Glutamatergic neuron (in vitro differentiated cells): ENCODE measurements around the gene TNRC6A. TPM values are rescaled to one million over a fixed set of nuclear protein-coding genes. Genes with fewer than 3 reads are reported as not detected.
"Not testable (repeated sequence)": the region's sequence is repeated elsewhere in the genome, so short reads cannot be mapped to it uniquely, and the experiment has no call there.

Experiments used
- DNase-seq: peaks from one replicate; pipeline ENCODE4 v3.0.0; 2022
- H3K27ac Mint-ChIP-seq: one replicate; pipeline ENCODE4 v1.8.0; 2020; ENCODE audit warnings: mild to moderate bottlenecking, mixed read lengths, inconsistent platforms; ENCODE audit not compliant: unreplicated experiment
- H3K27me3 Mint-ChIP-seq: one replicate; pipeline ENCODE4 v1.8.0; 2020; ENCODE audit warnings: mild to moderate bottlenecking, moderate library complexity, mixed read lengths, inconsistent platforms; ENCODE audit not compliant: unreplicated experiment
- H3K36me3 Mint-ChIP-seq: one replicate; pipeline ENCODE4 v1.8.0; 2020; ENCODE audit warnings: mild to moderate bottlenecking, mixed read lengths, inconsistent platforms; ENCODE audit not compliant: unreplicated experiment
- H3K4me1 Mint-ChIP-seq: one replicate; pipeline ENCODE4 v1.8.0; 2020; ENCODE audit warnings: mild to moderate bottlenecking, low read depth, mixed read lengths, inconsistent platforms; ENCODE audit not compliant: unreplicated experiment
- H3K4me3 Mint-ChIP-seq: one replicate; pipeline ENCODE4 v1.8.0; 2020; ENCODE audit warnings: mild to moderate bottlenecking, mixed read lengths, inconsistent platforms; ENCODE audit not compliant: unreplicated experiment
- H3K9me3 Mint-ChIP-seq: one replicate; pipeline ENCODE4 v1.8.0; 2020; ENCODE audit warnings: mild to moderate bottlenecking, moderate library complexity, mixed read lengths, inconsistent platforms; ENCODE audit not compliant: unreplicated experiment
- CTCF ChIP-seq: fragments of 200-600 bp; sonication (generic); IDR thresholded peaks from one replicate; pipeline ENCODE4 v1.5.0; 2021; ENCODE audit not compliant: partially characterized antibody, unreplicated experiment
- total RNA-seq: library from RNA; stranded (reverse); fragmentation: NEBNext Ultra II Directional; extraction: Animal tissue kit (Norgen Biotek cat#: 25700); gene quantifications from one replicate; pipeline ENCODE4 v1.2.1, GENCODE V29; 2021; ENCODE audit not compliant: unreplicated experiment

TNRC6A gene
- total RNA-seq, 1 donor from 2014 or later: 91.6 TPM

GRCh38 chr16:24745791-24746190, 16.3 kb downstream of the TNRC6A start:
- Mint-ChIP-seq H3K4me1 (peaks cover 25% of the 10 kb centered on the region), H3K36me3 (no peaks in the 10 kb centered on the region), H3K27ac (no peak overlapping the region), H3K9me3 (peaks cover 2% of the 10 kb centered on the region), H3K4me3 (no peak overlapping the region), H3K27me3 (peaks cover 1% of the 10 kb centered on the region)
- TF ChIP-seq CTCF: no peak
- DNase-seq: no peak

GRCh38 chr16:24747441-24747840, 18.0 kb downstream of the TNRC6A start:
- H3K27ac Mint-ChIP-seq: peak overlapping the region; percentile 35
- H3K4me1 Mint-ChIP-seq: peaks cover 30% of the 10 kb centered on the region
- no peak for TF ChIP-seq CTCF
- no peaks in the 10 kb centered on the region for H3K36me3 Mint-ChIP-seq
- H3K4me3 Mint-ChIP-seq: no peak overlapping the region
- peaks cover 2% of the 10 kb centered on the region for H3K9me3 Mint-ChIP-seq
- peaks cover 4% of the 10 kb centered on the region for H3K27me3 Mint-ChIP-seq
- no peak for DNase-seq

- Mint-ChIP-seq H3K27me3 (peaks cover 4% of the 10 kb centered on the region), H3K4me1 (peaks cover 33% of the 10 kb centered on the region), H3K4me3 (no peak overlapping the region), H3K9me3 (peaks cover 2% of the 10 kb centered on the region), H3K27ac (no peak overlapping the region), H3K36me3 (no peaks in the 10 kb centered on the region)
- TF ChIP-seq CTCF: no peak
- no peak for DNase-seq
These were observed 18.8 kb downstream of the TNRC6A start for GRCh38 chr16:24748242-24748641.

GRCh38 chr16:24749310-24749709, 19.9 kb downstream of the TNRC6A start:
- peaks cover 2% of the 10 kb centered on the region for H3K9me3 Mint-ChIP-seq
- H3K27ac Mint-ChIP-seq: no peak overlapping the region
- peaks cover 4% of the 10 kb centered on the region for H3K27me3 Mint-ChIP-seq
- no peaks in the 10 kb centered on the region for H3K36me3 Mint-ChIP-seq
- no peak for DNase-seq
- peaks cover 33% of the 10 kb centered on the region for H3K4me1 Mint-ChIP-seq
- no peak overlapping the region for H3K4me3 Mint-ChIP-seq
- TF ChIP-seq CTCF: no peak

- not testable (repeated sequence) for H3K4me3 Mint-ChIP-seq, H3K9me3 Mint-ChIP-seq, H3K36me3 Mint-ChIP-seq, H3K27me3 Mint-ChIP-seq, DNase-seq, H3K27ac Mint-ChIP-seq
- H3K4me1 Mint-ChIP-seq: peaks cover 36% of the 10 kb centered on the region
These were observed 20.4 kb downstream of the TNRC6A start for GRCh38 chr16:24749872-24750271.

GRCh38 chr16:24753000-24753399, 23.5 kb downstream of the TNRC6A start:
- Mint-ChIP-seq H3K27me3 (peaks cover 2% of the 10 kb centered on the region), H3K27ac (no peak overlapping the region), H3K4me3 (no peak overlapping the region), H3K36me3 (no peaks in the 10 kb centered on the region), H3K9me3 (peaks cover 2% of the 10 kb centered on the region), H3K4me1 (peaks cover 37% of the 10 kb centered on the region)
- DNase-seq: no peak
- TF ChIP-seq CTCF: no peak
